Measurements from ENCODE around the gene HEPACAM2. TPM values are rescaled to one million over a fixed set of nuclear protein-coding genes. Genes with fewer than 3 reads are reported as not detected.
A peak's percentile ranks its signal among the peaks of the same experiment; 100 is the strongest.

HEPACAM2 gene
- total RNA-seq, 1 donor from 2014 or later: not detected

DNA sequence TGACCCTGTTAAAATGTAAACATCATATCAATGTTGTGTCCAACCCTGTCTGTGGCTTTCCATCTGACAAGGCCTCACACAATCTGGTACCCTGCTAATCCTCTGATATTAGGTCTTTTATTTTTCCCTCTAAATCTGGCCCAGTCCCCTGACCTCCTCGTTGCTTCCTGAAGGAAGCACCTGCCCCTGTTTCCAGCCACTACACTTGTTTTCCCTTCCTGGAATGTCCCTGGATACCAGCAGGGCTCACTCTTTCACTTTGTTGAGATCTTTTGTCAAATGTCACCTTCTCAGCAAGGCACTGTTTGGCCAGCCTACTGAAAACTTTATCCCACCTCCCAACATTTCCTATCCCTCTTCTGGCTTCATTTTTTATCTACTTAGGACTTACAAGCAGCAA, 80.2 kb downstream of the HEPACAM2 start:
- peaks cover 27% of the 10 kb centered on the region for H3K36me3 Mint-ChIP-seq (ENCODE audit: low read depth, unreplicated experiment)
- H3K9me3 ChIP-seq (ENCODE audit: insufficient read depth, low read depth, low read length): no peaks in the 10 kb centered on the region
- no peaks in the 10 kb centered on the region for H3K27me3 Mint-ChIP-seq (ENCODE audit: low read depth, unreplicated experiment)
- FAIRE-seq (no peak), DNase-seq (ENCODE audit: low read depth) (no peak)
- no peak overlapping the region for H3K27ac Mint-ChIP-seq (ENCODE audit: unreplicated experiment)
- H3K9ac ChIP-seq (ENCODE audit: low read length): no peak overlapping the region
- no peak overlapping the region for H3K4me2 ChIP-seq (ENCODE audit: low read length)
- no peaks in the 10 kb centered on the region for H4K20me1 ChIP-seq (ENCODE audit: insufficient read depth, low read length)
- peaks cover 3% of the 10 kb centered on the region for H3K9me3 Mint-ChIP-seq (ENCODE audit: unreplicated experiment)
- peaks cover 18% of the 10 kb centered on the region for H3K4me1 Mint-ChIP-seq (ENCODE audit: low read depth, unreplicated experiment)
- TF ChIP-seq, protein P1, sequence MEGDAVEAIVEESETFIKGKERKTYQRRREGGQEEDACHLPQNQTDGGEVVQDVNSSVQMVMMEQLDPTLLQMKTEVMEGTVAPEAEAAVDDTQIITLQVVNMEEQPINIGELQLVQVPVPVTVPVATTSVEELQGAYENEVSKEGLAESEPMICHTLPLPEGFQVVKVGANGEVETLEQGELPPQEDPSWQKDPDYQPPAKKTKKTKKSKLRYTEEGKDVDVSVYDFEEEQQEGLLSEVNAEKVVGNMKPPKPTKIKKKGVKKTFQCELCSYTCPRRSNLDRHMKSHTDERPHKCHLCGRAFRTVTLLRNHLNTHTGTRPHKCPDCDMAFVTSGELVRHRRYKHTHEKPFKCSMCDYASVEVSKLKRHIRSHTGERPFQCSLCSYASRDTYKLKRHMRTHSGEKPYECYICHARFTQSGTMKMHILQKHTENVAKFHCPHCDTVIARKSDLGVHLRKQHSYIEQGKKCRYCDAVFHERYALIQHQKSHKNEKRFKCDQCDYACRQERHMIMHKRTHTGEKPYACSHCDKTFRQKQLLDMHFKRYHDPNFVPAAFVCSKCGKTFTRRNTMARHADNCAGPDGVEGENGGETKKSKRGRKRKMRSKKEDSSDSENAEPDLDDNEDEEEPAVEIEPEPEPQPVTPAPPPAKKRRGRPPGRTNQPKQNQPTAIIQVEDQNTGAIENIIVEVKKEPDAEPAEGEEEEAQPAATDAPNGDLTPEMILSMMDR (IDR thresholded peaks at IDR 0.05; ENCODE audit: insufficient read depth, low read depth, low read length): no peak
- TF ChIP-seq EZH2 (IDR thresholded peaks at IDR 0.05; ENCODE audit: insufficient read depth, low read length): no peak
- no peaks in the 10 kb centered on the region for H3K36me3 ChIP-seq (ENCODE audit: insufficient read depth, low read length)
- no peaks in the 10 kb centered on the region for H3K79me2 ChIP-seq (ENCODE audit: insufficient read depth, low read length)
- H3K27ac ChIP-seq (ENCODE audit: low read depth, low read length): no peak overlapping the region
- H2AFZ ChIP-seq (ENCODE audit: low read depth, low read length): no peak overlapping the region
- no peak overlapping the region for H3K4me3 ChIP-seq (ENCODE audit: insufficient read depth, low read depth, low read length)
- peaks cover 5% of the 10 kb centered on the region for H3K4me1 ChIP-seq (ENCODE audit: insufficient read depth, low read length)
- peak overlapping the region; percentile 55 for H3K4me3 Mint-ChIP-seq (ENCODE audit: unreplicated experiment)
- no peaks in the 10 kb centered on the region for H3K27me3 ChIP-seq (ENCODE audit: insufficient read depth, low read length)

DNA sequence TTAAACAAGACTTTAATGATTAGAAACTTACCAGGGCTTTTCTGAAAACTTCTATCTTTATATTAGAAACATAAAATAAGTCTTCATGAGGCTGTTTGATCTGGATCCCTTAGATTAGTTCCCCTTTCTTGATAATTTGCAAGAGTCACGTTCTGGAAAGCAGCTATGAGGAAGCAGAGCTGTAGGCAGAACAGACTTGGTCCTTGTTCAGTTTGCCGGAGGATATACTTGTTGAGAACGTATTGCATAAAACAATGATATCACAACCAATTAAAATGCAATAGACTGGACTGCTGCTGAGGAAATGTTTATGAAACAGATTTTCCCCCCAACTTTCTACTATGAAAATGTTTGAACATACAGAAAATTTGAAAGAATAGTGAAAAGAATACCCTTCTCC, 80.9 kb downstream of the HEPACAM2 start:
- Histone ChIP-seq H3K4me2 (ENCODE audit: low read length) (no peak overlapping the region), H3K9me3 (ENCODE audit: insufficient read depth, low read depth, low read length) (no peaks in the 10 kb centered on the region), H3K9ac (ENCODE audit: low read length) (no peak overlapping the region), H3K27ac (ENCODE audit: low read depth, low read length) (no peak overlapping the region), H3K36me3 (ENCODE audit: insufficient read depth, low read length) (no peaks in the 10 kb centered on the region), H2AFZ (ENCODE audit: low read depth, low read length) (no peak overlapping the region), H3K27me3 (ENCODE audit: insufficient read depth, low read length) (no peaks in the 10 kb centered on the region), H4K20me1 (ENCODE audit: insufficient read depth, low read length) (no peaks in the 10 kb centered on the region), H3K4me1 (ENCODE audit: insufficient read depth, low read length) (peaks cover 1% of the 10 kb centered on the region), H3K4me3 (ENCODE audit: insufficient read depth, low read depth, low read length) (no peak overlapping the region), H3K79me2 (ENCODE audit: insufficient read depth, low read length) (no peaks in the 10 kb centered on the region)
- no peak overlapping the region for H3K4me3 Mint-ChIP-seq (ENCODE audit: unreplicated experiment)
- H3K9me3 Mint-ChIP-seq (ENCODE audit: unreplicated experiment): peaks cover 3% of the 10 kb centered on the region
- peaks cover 18% of the 10 kb centered on the region for H3K4me1 Mint-ChIP-seq (ENCODE audit: low read depth, unreplicated experiment)
- peaks cover 27% of the 10 kb centered on the region for H3K36me3 Mint-ChIP-seq (ENCODE audit: low read depth, unreplicated experiment)
- H3K27ac Mint-ChIP-seq (ENCODE audit: unreplicated experiment): no peak overlapping the region
- no peak for FAIRE-seq
- no peak for DNase-seq (ENCODE audit: low read depth)
- H3K27me3 Mint-ChIP-seq (ENCODE audit: low read depth, unreplicated experiment): no peaks in the 10 kb centered on the region
- TF ChIP-seq, protein P1 (IDR thresholded peaks at IDR 0.05; ENCODE audit: insufficient read depth, low read depth, low read length): no peak
- no peak for TF ChIP-seq EZH2 (IDR thresholded peaks at IDR 0.05; ENCODE audit: insufficient read depth, low read length)

DNA sequence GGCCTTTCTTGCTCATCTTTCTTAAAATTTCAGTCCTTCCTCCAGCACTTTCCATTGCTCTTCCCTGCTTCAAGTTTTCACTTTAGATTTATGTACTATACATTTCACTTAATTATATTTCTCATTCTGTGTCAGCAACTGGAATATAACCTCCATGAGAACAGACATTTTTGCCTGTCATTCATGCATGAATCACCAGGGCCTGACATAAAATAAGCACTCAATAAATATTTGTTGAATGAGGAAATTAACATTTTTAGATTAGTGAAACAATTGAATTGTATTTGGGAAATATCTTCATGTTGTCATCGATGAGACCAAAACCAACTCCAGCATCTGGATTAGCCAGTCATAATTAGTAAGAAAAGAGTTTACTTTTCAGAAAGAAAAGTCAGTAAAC, 84.1 kb downstream of the HEPACAM2 start:
- no peak overlapping the region for H3K27ac Mint-ChIP-seq (ENCODE audit: unreplicated experiment)
- no peak overlapping the region for H3K9ac ChIP-seq (ENCODE audit: low read length)
- H4K20me1 ChIP-seq (ENCODE audit: insufficient read depth, low read length): no peaks in the 10 kb centered on the region
- no peak overlapping the region for H2AFZ ChIP-seq (ENCODE audit: low read depth, low read length)
- H3K36me3 Mint-ChIP-seq (ENCODE audit: low read depth, unreplicated experiment): peaks cover 31% of the 10 kb centered on the region
- H3K4me1 Mint-ChIP-seq (ENCODE audit: low read depth, unreplicated experiment): peaks cover 11% of the 10 kb centered on the region
- TF ChIP-seq, protein P1 (IDR thresholded peaks at IDR 0.05; ENCODE audit: insufficient read depth, low read depth, low read length): no peak
- TF ChIP-seq EZH2 (IDR thresholded peaks at IDR 0.05; ENCODE audit: insufficient read depth, low read length): no peak
- no peaks in the 10 kb centered on the region for H3K27me3 Mint-ChIP-seq (ENCODE audit: low read depth, unreplicated experiment)
- H3K4me2 ChIP-seq (ENCODE audit: low read length): no peak overlapping the region
- no peak overlapping the region for H3K27ac ChIP-seq (ENCODE audit: low read depth, low read length)
- no peak for DNase-seq (ENCODE audit: low read depth)
- H3K4me3 Mint-ChIP-seq (ENCODE audit: unreplicated experiment): no peak overlapping the region
- no peak overlapping the region for H3K4me3 ChIP-seq (ENCODE audit: insufficient read depth, low read depth, low read length)
- H3K9me3 ChIP-seq (ENCODE audit: insufficient read depth, low read depth, low read length): no peaks in the 10 kb centered on the region
- peaks cover 6% of the 10 kb centered on the region for H3K9me3 Mint-ChIP-seq (ENCODE audit: unreplicated experiment)
- H3K79me2 ChIP-seq (ENCODE audit: insufficient read depth, low read length): no peaks in the 10 kb centered on the region
- no peaks in the 10 kb centered on the region for H3K27me3 ChIP-seq (ENCODE audit: insufficient read depth, low read length)
- no peaks in the 10 kb centered on the region for H3K36me3 ChIP-seq (ENCODE audit: insufficient read depth, low read length)
- FAIRE-seq: no peak
- H3K4me1 ChIP-seq (ENCODE audit: insufficient read depth, low read length): no peaks in the 10 kb centered on the region

Measured in astrocyte (in vitro differentiated cells and primary cell).